Calu3 (cell line): ENCODE results near the gene MX1. TPM values are rescaled to one million over a fixed set of nuclear protein-coding genes. Genes with fewer than 3 reads are reported as not detected.

Experiments used
- BruUV-seq: library from RNA; stranded (reverse); fragments of 400-500 nt; replicated peaks from 2 replicates; lab custom pipeline; 2021; lab: Mats Ljungman, UMichigan
- CTCF ChIA-PET: fragments of 300-600 bp; sonication (Branson Sonifier 250); formaldehyde crosslinking; loops from one replicate; lab custom pipeline; 2022; ENCODE audit warnings: antibody characterized with exemption; lab: Charles Lee
- DNase-seq: peaks from one replicate; pipeline ENCODE4 v3.0.0; 2022
- H3K27ac Mint-ChIP-seq: one replicate; pipeline ENCODE4 v1.8.0; 2022; ENCODE audit warnings: mixed read lengths; ENCODE audit not compliant: unreplicated experiment
- H3K27me3 Mint-ChIP-seq: one replicate; pipeline ENCODE4 v1.8.0; 2022; ENCODE audit warnings: mixed read lengths; ENCODE audit not compliant: unreplicated experiment
- H3K36me3 Mint-ChIP-seq: one replicate; pipeline ENCODE4 v1.8.0; 2022; ENCODE audit warnings: mild to moderate bottlenecking, moderate library complexity, mixed read lengths; ENCODE audit not compliant: insufficient read depth, unreplicated experiment
- H3K4me1 Mint-ChIP-seq: one replicate; pipeline ENCODE4 v1.8.0; 2022; ENCODE audit warnings: mild to moderate bottlenecking, low read depth, mixed read lengths; ENCODE audit not compliant: unreplicated experiment
- H3K4me3 Mint-ChIP-seq: one replicate; pipeline ENCODE4 v1.8.0; 2022; ENCODE audit warnings: mild to moderate bottlenecking, low read depth, moderate library complexity, mixed read lengths; ENCODE audit not compliant: unreplicated experiment
- H3K9me3 Mint-ChIP-seq: one replicate; pipeline ENCODE4 v1.8.0; 2022; ENCODE audit warnings: low read depth, mixed read lengths; ENCODE audit not compliant: unreplicated experiment
- CTCF ChIP-seq: fragments of 200-600 bp; IDR thresholded peaks from one replicate; pipeline ENCODE4 v1.8.0; 2022; ENCODE audit warnings: antibody characterized with exemption; ENCODE audit not compliant: unreplicated experiment
- intact Hi-C: fragments of 100-400 bp; cut with micrococcal nuclease; formaldehyde crosslinking; loops from one replicate; pipeline ENCODE4 v1.10.0; 2022; ENCODE audit not compliant: unreplicated experiment
- total RNA-seq: library from RNA; stranded (reverse); gene quantifications from 2 replicates; pipeline ENCODE4 v1.2.3, GENCODE V29; 2022

Gene MX1
- total RNA-seq, 1 experiment from 2014 or later = 175 TPM

GRCh38 chr21:41402796-41403195 lies 23.2 kb upstream of the MX1 start:
- no TSS peak for BruUV-seq
- Mint-ChIP-seq H3K36me3 (no peaks in the 10 kb centered on the region), H3K4me1 (no peaks in the 10 kb centered on the region), H3K9me3 (no peaks in the 10 kb centered on the region), H3K27me3 (peaks cover 15% of the 10 kb centered on the region), H3K27ac (no peak overlapping the region), H3K4me3 (no peak overlapping the region)
- intact Hi-C loops = no loop called here
- CTCF ChIA-PET = no interaction called here
- no peak for TF ChIP-seq CTCF
- DNase-seq = no peak

GRCh38 chr21:41403331-41403730 lies 22.7 kb upstream of the MX1 start:
- peaks cover 20% of the 10 kb centered on the region for H3K27me3 Mint-ChIP-seq
- CTCF ChIA-PET = no interaction called here
- no peaks in the 10 kb centered on the region for H3K9me3 Mint-ChIP-seq
- H3K4me3 Mint-ChIP-seq = no peak overlapping the region
- no TSS peak for BruUV-seq
- no peak for DNase-seq
- no peak for TF ChIP-seq CTCF
- intact Hi-C loops = no loop called here
- no peaks in the 10 kb centered on the region for H3K36me3 Mint-ChIP-seq
- no peak overlapping the region for H3K27ac Mint-ChIP-seq
- no peaks in the 10 kb centered on the region for H3K4me1 Mint-ChIP-seq

GRCh38 chr21:41403966-41404365 lies 22.1 kb upstream of the MX1 start:
- BruUV-seq = no TSS peak
- Mint-ChIP-seq H3K9me3 (no peaks in the 10 kb centered on the region), H3K4me3 (no peak overlapping the region), H3K27ac (no peak overlapping the region), H3K27me3 (peaks cover 26% of the 10 kb centered on the region), H3K4me1 (no peaks in the 10 kb centered on the region), H3K36me3 (no peaks in the 10 kb centered on the region)
- no peak for TF ChIP-seq CTCF
- intact Hi-C loops = no loop called here
- no peak for DNase-seq
- CTCF ChIA-PET = no interaction called here

- TF ChIP-seq CTCF = no peak
- no peak overlapping the region for H3K4me3 Mint-ChIP-seq
Observed at GRCh38 chr21:41405321-41405720, 20.7 kb upstream of the MX1 start.

More at GRCh38 chr21:41405321-41405720, 20.7 kb upstream of the MX1 start:
- H3K36me3 Mint-ChIP-seq = no peaks in the 10 kb centered on the region
- H3K9me3 Mint-ChIP-seq = no peaks in the 10 kb centered on the region
- H3K4me1 Mint-ChIP-seq = no peaks in the 10 kb centered on the region
- BruUV-seq = no TSS peak
- H3K27me3 Mint-ChIP-seq = peaks cover 23% of the 10 kb centered on the region
- H3K27ac Mint-ChIP-seq = no peak overlapping the region
- intact Hi-C loops = no loop called here
- CTCF ChIA-PET = no interaction called here
- no peak for DNase-seq
